Mesendoderm (in vitro differentiated cells): ENCODE data around the gene PTCH2.

Source experiments
- DNase-seq: peaks from one replicate; pipeline ENCODE4 v3.0.0; 2013
- H2AK5ac ChIP-seq: 2 replicates; pipeline ENCODE4 v1.6.1; 2013; ENCODE audit warnings: low read length, inconsistent platforms
- H2BK120ac ChIP-seq: 2 replicates; pipeline ENCODE4 v1.6.1; 2013; ENCODE audit warnings: low read depth, mild to moderate bottlenecking, low read length, moderate library complexity, mixed read lengths
- H2BK15ac ChIP-seq: replicated peaks from 2 replicates; pipeline ENCODE4 v1.6.1; 2013; ENCODE audit warnings: low read depth, mild to moderate bottlenecking, moderate library complexity
- H2BK5ac ChIP-seq: 2 replicates; pipeline ENCODE4 v1.6.1; 2013; ENCODE audit warnings: low read length, inconsistent platforms
- H3K18ac ChIP-seq: 2 replicates; pipeline ENCODE4 v1.6.1; 2013; ENCODE audit warnings: mild to moderate bottlenecking, low read length, mixed read lengths
- H3K23ac ChIP-seq: one replicate; pipeline ENCODE4 v1.6.1; 2013; ENCODE audit warnings: low read length
- H3K27ac ChIP-seq: 2 replicates; pipeline ENCODE4 v1.5.1; 2013; ENCODE audit warnings: low read depth, mild to moderate bottlenecking, inconsistent platforms, low read length, moderate library complexity
- H3K27me3 ChIP-seq: 2 replicates; pipeline ENCODE4 v1.6.1; 2013; ENCODE audit warnings: low read length, control low read depth, mild to moderate bottlenecking, inconsistent platforms; ENCODE audit not compliant: insufficient read depth, poor library complexity
- H3K36me3 ChIP-seq: 2 replicates; pipeline ENCODE4 v1.6.1; 2013; ENCODE audit warnings: low read length, inconsistent platforms; ENCODE audit not compliant: control insufficient read depth, insufficient read depth
- H3K4ac ChIP-seq: one replicate; pipeline ENCODE4 v1.6.1; 2013; ENCODE audit warnings: low read depth, mild to moderate bottlenecking, low read length, moderate library complexity
- H3K4me1 ChIP-seq: 2 replicates; pipeline ENCODE4 v1.6.1; 2013; ENCODE audit warnings: low read depth, low read length, inconsistent platforms; ENCODE audit not compliant: control insufficient read depth
- H3K4me2 ChIP-seq: 2 replicates; pipeline ENCODE4 v1.6.1; 2013; ENCODE audit warnings: low read length
- H3K4me3 ChIP-seq: 2 replicates; pipeline ENCODE4 v1.5.1; 2013; ENCODE audit warnings: mild to moderate bottlenecking, low read length
- H3K56ac ChIP-seq: one replicate; pipeline ENCODE4 v1.6.1; 2013; ENCODE audit warnings: low read length
- H3K79me1 ChIP-seq: 2 replicates; pipeline ENCODE4 v1.6.1; 2013; ENCODE audit warnings: low read length, inconsistent platforms
- H3K79me2 ChIP-seq: 2 replicates; pipeline ENCODE4 v1.6.1; 2013; ENCODE audit warnings: mild to moderate bottlenecking, low read length; ENCODE audit not compliant: control insufficient read depth, insufficient read depth
- H3K9ac ChIP-seq: 2 replicates; pipeline ENCODE4 v1.6.1; 2013; ENCODE audit warnings: low read length, inconsistent platforms
- H4K5ac ChIP-seq: one replicate; pipeline ENCODE4 v1.6.1; 2013; ENCODE audit warnings: low read length
- H4K8ac ChIP-seq: one replicate; pipeline ENCODE4 v1.6.1; 2013; ENCODE audit warnings: low read depth, mild to moderate bottlenecking, control low read depth, low read length, moderate library complexity
- WGBS: extraction: QIAGEN DNeasy Blood & Tissue Kit; methylation state at CpG from one replicate; pipeline ENCODE4 v1.1.7; 2013; ENCODE audit warnings: low lambda C conversion rate, missing lambda C conversion rate; ENCODE audit not compliant: insufficient coverage; ENCODE audit errors: extremely low coverage; 5-methylcytosine and 5-hydroxymethylcytosine counted together

PTCH2 gene

DNA sequence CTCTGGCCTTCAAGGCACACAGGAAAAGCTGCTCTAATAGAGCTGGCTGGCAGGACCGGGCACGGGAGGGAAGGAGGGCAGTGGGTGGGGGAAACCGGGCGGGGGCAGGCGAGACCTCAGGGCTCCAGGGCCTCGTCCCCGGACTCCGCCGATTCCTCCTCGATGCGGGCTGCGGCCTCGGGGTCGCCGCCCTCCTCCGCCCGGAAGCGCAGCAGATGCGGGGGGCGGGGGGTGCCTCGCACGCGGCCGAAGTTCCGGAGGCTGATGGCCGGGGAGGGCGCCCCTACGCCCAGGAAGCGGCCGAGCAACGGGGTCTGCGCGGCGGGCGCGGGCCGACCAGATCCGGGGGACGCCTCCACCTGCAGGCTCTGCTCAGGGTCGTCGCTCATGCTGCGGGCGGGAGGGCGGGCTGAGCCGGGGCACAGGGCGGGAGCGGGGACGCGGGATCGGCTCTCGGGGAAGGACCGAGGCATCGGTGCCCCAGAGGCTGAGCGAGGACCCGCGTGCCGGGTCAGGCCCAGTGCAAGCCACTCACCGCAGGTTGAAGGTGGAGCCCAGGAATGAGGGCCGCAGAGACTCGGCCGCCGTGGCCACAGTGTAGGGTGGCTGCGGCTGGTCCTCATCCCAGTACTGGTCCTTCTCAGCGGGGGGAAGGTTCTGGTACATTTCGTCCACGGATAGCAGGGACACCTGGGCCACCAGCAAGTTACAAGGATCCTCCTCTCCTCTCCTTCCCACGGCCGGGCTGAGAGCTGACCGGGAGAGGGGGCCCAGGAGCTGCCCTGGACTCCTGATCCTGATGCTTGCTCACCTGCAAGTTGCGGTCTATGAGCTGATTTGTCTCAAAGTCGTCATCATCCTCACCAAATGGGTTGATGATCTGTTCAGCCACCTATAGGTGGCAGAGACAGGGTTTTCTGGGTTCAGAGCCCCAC lies 58.7 kb downstream of the PTCH2 start:
- Histone ChIP-seq H3K4me2 (peak overlapping the region; percentile 50), H2BK5ac (peak overlapping the region; percentile 26), H3K79me1 (no peaks in the 10 kb centered on the region), H3K18ac (peak overlapping the region; percentile 25), H2AK5ac (no peak overlapping the region), H2BK120ac (no peak overlapping the region), H4K5ac (peak overlapping the region; percentile 93), H3K27me3 (no peaks in the 10 kb centered on the region), H3K4me3 (peak overlapping the region; percentile 7), H3K9ac (peak overlapping the region; percentile 74), H3K4me1 (peaks cover 5% of the 10 kb centered on the region), H2BK15ac (no peak overlapping the region), H4K8ac (no peak overlapping the region), H3K36me3 (no peaks in the 10 kb centered on the region), H3K79me2 (no peaks in the 10 kb centered on the region), H3K23ac (peak overlapping the region; percentile 90), H3K56ac (peak overlapping the region; percentile 91), H3K27ac (no peak overlapping the region), H3K4ac (peak overlapping the region; percentile 46)
- DNase-seq: peak; percentile 63
- WGBS: no CpG with 5 or more reads among the region's 71 CpGs

DNA sequence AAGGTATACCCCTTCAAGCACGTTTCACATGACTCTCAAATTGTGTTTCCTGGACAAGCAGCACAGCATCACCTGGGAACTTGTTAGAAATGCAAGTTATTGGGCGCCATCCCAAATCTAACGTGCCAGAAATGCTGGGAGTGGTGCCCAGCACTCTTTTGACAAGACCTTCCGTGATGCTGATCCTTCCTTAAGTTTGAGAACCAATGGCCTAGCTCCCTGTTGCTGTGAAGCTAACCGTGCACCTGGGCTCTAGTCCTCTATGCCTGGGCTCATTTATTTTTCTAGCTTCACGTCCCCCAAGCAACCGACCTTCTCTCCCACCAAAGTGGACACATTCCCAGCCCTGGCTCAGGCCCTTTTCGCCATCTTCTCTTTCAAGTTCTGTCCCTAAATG lies 59.4 kb downstream of the PTCH2 start:
- Histone ChIP-seq H3K56ac (peak overlapping the region; percentile 91), H2BK5ac (peak overlapping the region; percentile 26), H2BK120ac (no peak overlapping the region), H2AK5ac (no peak overlapping the region), H3K23ac (no peak overlapping the region), H4K5ac (peak overlapping the region; percentile 93), H3K9ac (peak overlapping the region; percentile 74), H4K8ac (no peak overlapping the region), H3K4me3 (peak overlapping the region; percentile 7), H3K27ac (no peak overlapping the region), H3K27me3 (no peaks in the 10 kb centered on the region), H3K79me1 (no peaks in the 10 kb centered on the region), H2BK15ac (no peak overlapping the region), H3K79me2 (no peaks in the 10 kb centered on the region), H3K4me1 (peaks cover 5% of the 10 kb centered on the region), H3K36me3 (no peaks in the 10 kb centered on the region), H3K4ac (no peak overlapping the region), H3K18ac (peak overlapping the region; percentile 25), H3K4me2 (peak overlapping the region; percentile 50)
- no CpG with 5 or more reads among the region's 8 CpGs for WGBS
- no peak for DNase-seq

GRCh38 chr1:44780583-44781121 lies 62.4 kb downstream of the PTCH2 start:
- Histone ChIP-seq H2AK5ac (no peak overlapping the region), H3K4me3 (no peak overlapping the region), H4K5ac (no peak overlapping the region), H3K79me1 (peaks cover 9% of the 10 kb centered on the region), H3K36me3 (peaks cover 14% of the 10 kb centered on the region), H2BK15ac (no peak overlapping the region), H3K4me1 (peaks cover 6% of the 10 kb centered on the region), H2BK120ac (no peak overlapping the region), H2BK5ac (no peak overlapping the region), H3K27me3 (no peaks in the 10 kb centered on the region), H3K18ac (no peak overlapping the region), H3K4me2 (no peak overlapping the region), H3K79me2 (peaks cover 26% of the 10 kb centered on the region), H3K4ac (no peak overlapping the region), H3K23ac (no peak overlapping the region), H3K56ac (no peak overlapping the region), H3K27ac (no peak overlapping the region), H4K8ac (no peak overlapping the region), H3K9ac (no peak overlapping the region)
- DNase-seq: no peak
- no CpG with 5 or more reads among the region's 14 CpGs for WGBS

GRCh38 chr1:44778705-44779576 lies 64.1 kb downstream of the PTCH2 start:
- no CpG with 5 or more reads among the region's 6 CpGs for WGBS
- H3K36me3 ChIP-seq: peaks cover 14% of the 10 kb centered on the region
- no peak overlapping the region for H3K4me3 ChIP-seq

GRCh38 chr1:44777969-44778635 lies 65.0 kb downstream of the PTCH2 start:
- Histone ChIP-seq H3K79me1 (peaks cover 11% of the 10 kb centered on the region), H2AK5ac (no peak overlapping the region), H3K18ac (no peak overlapping the region), H3K4me2 (peak overlapping the region; percentile 53), H4K5ac (no peak overlapping the region), H3K4me1 (peaks cover 2% of the 10 kb centered on the region), H2BK120ac (no peak overlapping the region), H3K9ac (peak overlapping the region; percentile 100), H3K4ac (no peak overlapping the region), H3K4me3 (no peak overlapping the region), H3K23ac (no peak overlapping the region), H3K56ac (no peak overlapping the region), H3K79me2 (peaks cover 30% of the 10 kb centered on the region), H2BK5ac (no peak overlapping the region), H4K8ac (no peak overlapping the region), H2BK15ac (no peak overlapping the region), H3K27me3 (no peaks in the 10 kb centered on the region), H3K36me3 (peaks cover 14% of the 10 kb centered on the region), H3K27ac (no peak overlapping the region)
- DNase-seq: no peak
- WGBS: no CpG with 5 or more reads among the region's 13 CpGs

More at GRCh38 chr1:44778705-44779576, 64.1 kb downstream of the PTCH2 start:
- Histone ChIP-seq H3K27ac (no peak overlapping the region), H2BK15ac (no peak overlapping the region), H3K56ac (no peak overlapping the region), H3K18ac (no peak overlapping the region), H3K27me3 (no peaks in the 10 kb centered on the region), H4K5ac (no peak overlapping the region), H4K8ac (no peak overlapping the region), H3K9ac (no peak overlapping the region), H3K4ac (no peak overlapping the region), H2BK5ac (no peak overlapping the region), H3K79me1 (peaks cover 11% of the 10 kb centered on the region), H3K23ac (no peak overlapping the region), H2AK5ac (no peak overlapping the region), H3K4me1 (peaks cover 6% of the 10 kb centered on the region), H3K79me2 (peaks cover 30% of the 10 kb centered on the region), H3K4me2 (no peak overlapping the region), H2BK120ac (no peak overlapping the region)
- DNase-seq: no peak
